PC-3 (cell line): ENCODE results near the gene CCNY.

Source experiments
- EZH2 ChIP-seq: fragments of 300-600 bp; sonication (generic); IDR thresholded peaks from one replicate; pipeline ENCODE4 v1.6.1; 2017; ENCODE audit warnings: antibody characterized with exemption, mild to moderate bottlenecking, low read length; ENCODE audit not compliant: unreplicated experiment
- TF ChIP-seq, protein P1 (sequence below): fragments of 300-600 bp; sonication (generic); conservative IDR thresholded peaks from 2 replicates; pipeline ENCODE4 v1.5.1; 2017; ENCODE audit warnings: antibody characterized with exemption, low read depth, mild to moderate bottlenecking, low read length

DNA sequence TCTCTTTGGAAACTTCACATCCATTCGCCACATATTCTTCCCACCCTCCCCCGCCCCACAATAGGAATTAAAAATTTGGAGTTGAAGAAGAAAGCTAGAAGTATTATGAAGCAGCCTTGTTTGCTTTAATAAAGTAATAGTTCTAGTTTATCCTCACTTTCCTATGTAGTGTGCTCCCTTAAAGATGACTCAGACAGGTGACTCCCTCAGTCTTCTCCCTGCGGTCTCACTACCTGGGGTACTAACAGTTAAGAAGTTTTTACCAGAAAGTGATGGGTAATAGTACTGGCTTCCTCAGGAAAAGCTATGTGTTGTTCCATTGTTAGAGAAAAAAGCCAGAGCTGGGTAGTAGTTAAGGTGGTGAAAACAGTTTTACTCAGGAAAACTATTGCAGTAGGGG lies 58.6 kb downstream of the CCNY start:
- TF ChIP-seq EZH2: no peak
- TF ChIP-seq, protein P1, sequence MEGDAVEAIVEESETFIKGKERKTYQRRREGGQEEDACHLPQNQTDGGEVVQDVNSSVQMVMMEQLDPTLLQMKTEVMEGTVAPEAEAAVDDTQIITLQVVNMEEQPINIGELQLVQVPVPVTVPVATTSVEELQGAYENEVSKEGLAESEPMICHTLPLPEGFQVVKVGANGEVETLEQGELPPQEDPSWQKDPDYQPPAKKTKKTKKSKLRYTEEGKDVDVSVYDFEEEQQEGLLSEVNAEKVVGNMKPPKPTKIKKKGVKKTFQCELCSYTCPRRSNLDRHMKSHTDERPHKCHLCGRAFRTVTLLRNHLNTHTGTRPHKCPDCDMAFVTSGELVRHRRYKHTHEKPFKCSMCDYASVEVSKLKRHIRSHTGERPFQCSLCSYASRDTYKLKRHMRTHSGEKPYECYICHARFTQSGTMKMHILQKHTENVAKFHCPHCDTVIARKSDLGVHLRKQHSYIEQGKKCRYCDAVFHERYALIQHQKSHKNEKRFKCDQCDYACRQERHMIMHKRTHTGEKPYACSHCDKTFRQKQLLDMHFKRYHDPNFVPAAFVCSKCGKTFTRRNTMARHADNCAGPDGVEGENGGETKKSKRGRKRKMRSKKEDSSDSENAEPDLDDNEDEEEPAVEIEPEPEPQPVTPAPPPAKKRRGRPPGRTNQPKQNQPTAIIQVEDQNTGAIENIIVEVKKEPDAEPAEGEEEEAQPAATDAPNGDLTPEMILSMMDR: no peak
